Measurements from ENCODE around the gene ENPEP. TPM values are rescaled to one million over a fixed set of nuclear protein-coding genes. Genes with fewer than 3 reads are reported as not detected.

Gene ENPEP
- total and polyA plus RNA-seq, 9 of the 15 experiments (the other 6 are each of a cell fraction or from before 2014, with no cell fraction given): 0.01 TPM; not detected in 7

- no peak for TF ChIP-seq PRDM10 (IDR thresholded peaks at IDR 0.05; ENCODE audit: partially characterized antibody)
- TF ChIP-seq ATF4 (CRISPR knock-in tag; IDR thresholded peaks at IDR 0.05): no peak
- TF ChIP-seq RFX1 (IDR thresholded peaks at IDR 0.05): no peak
- no peak for TF ChIP-seq VEZF1 (CRISPR knock-in tag; IDR thresholded peaks at IDR 0.05)
- TF ChIP-seq ZFPM2 (CRISPR knock-in tag; IDR thresholded peaks at IDR 0.05): no peak
- no peak for TF ChIP-seq CUX1 (CRISPR knock-in tag; IDR thresholded peaks at IDR 0.05)
- TF ChIP-seq PYGO2 (tag; IDR thresholded peaks at IDR 0.05): no peak
- TF ChIP-seq CREB1 (IDR thresholded peaks at IDR 0.05): no peak
- TF ChIP-seq CREB1 (CRISPR knock-in tag; IDR thresholded peaks at IDR 0.05): no peak
- TF ChIP-seq KAT2B (IDR thresholded peaks at IDR 0.05; ENCODE audit: low read depth, low read length): no peak
- TF ChIP-seq TAF7 (tag; IDR thresholded peaks at IDR 0.05): no peak
- TF ChIP-seq ATF3 (IDR thresholded peaks at IDR 0.05): no peak
- TF ChIP-seq ATF3 (CRISPR knock-in tag; conservative IDR thresholded peaks at IDR 0.05): no peak
- TF ChIP-seq HNRNPH1 (optimal IDR thresholded peaks at IDR 0.05; ENCODE audit: low read depth, low read length): no peak
- no peak for TF ChIP-seq SMARCC2 (IDR thresholded peaks at IDR 0.05; ENCODE audit: low read depth)
- no peak for TF ChIP-seq LCOR (CRISPR knock-in tag; IDR thresholded peaks at IDR 0.05)
- TF ChIP-seq CBX5 (IDR thresholded peaks at IDR 0.05; ENCODE audit: borderline replicate concordance, low read depth): no peak
- TF ChIP-seq CSDE1 (IDR thresholded peaks at IDR 0.05): no peak
Observed at GRCh38 chr4:110611968-110612447, 136.1 kb downstream of the ENPEP start (continued).

Measured in K562 (cell line).